ENCODE results near the gene TRIM33. TPM values are rescaled to one million over a fixed set of nuclear protein-coding genes. Genes with fewer than 3 reads are reported as not detected.

TRIM33 gene
- total and polyA plus RNA-seq, 2 experiments from 2014 or later = 50.3 to 51.1 TPM

DNA sequence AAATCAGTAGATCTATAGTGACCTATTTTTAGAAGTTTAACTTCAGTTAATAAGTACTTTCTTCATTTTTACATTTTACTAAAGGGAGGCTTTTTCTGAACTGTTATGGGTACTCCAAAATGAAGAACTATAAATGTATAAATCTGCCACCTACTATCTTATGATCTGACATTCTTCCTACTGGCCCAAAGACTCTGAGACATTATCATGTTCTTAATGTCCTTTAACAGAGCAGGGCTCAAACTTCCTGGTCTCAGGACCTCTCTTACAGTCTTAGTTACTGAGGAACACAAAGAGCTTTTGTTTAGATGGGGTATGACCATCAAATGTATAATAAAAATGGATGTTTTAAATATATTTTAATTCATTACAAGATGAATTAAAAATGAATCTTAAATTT lies 8.9 kb downstream of the TRIM33 start:
- H3K4me3 Mint-ChIP-seq = no peak overlapping the region
- no peak overlapping the region for H3K27ac Mint-ChIP-seq
- no peaks in the 10 kb centered on the region for H3K9me3 Mint-ChIP-seq
- Histone ChIP-seq H3K9me2 (ENCODE audit: insufficient read depth) (no peaks in the 10 kb centered on the region), H3K79me2 (replicated peaks; ENCODE audit: insufficient read depth) (peaks cover 99% of the 10 kb centered on the region), H2AFZ (no peak overlapping the region), H4K20me1 (replicated peaks; ENCODE audit: insufficient read depth) (peaks cover 54% of the 10 kb centered on the region), H3K4me3 (no peak overlapping the region), H3K4me1 (ENCODE audit: insufficient read depth) (0 out of 2 replicates have a peak, but pooled peaks cover 6% of the 10 kb centered on the region), H3K4me2 (no peak overlapping the region), H3K36me3 (ENCODE audit: insufficient read depth) (no peaks in the 10 kb centered on the region), H3K27ac (ENCODE audit: low read depth) (no peak overlapping the region), H3F3A (replicated peaks; ENCODE audit: low read depth) (no peaks in the 10 kb centered on the region), H3K27me3 (ENCODE audit: insufficient read depth) (no peaks in the 10 kb centered on the region)
- peaks cover 15% of the 10 kb centered on the region for H3K4me1 Mint-ChIP-seq
- peaks cover 3% of the 10 kb centered on the region for H3K27me3 Mint-ChIP-seq (ENCODE audit: insufficient read depth, low read depth, poor library complexity)
- H3K36me3 Mint-ChIP-seq (ENCODE audit: low read depth) = peaks cover 17% of the 10 kb centered on the region
- no peak for DNase-seq (ENCODE audit: low spot score)
- no peak for TF ChIP-seq EZH2 (IDR thresholded peaks at IDR 0.05; ENCODE audit: low read depth, unreplicated experiment)
- no peak for TF ChIP-seq NANOG (IDR thresholded peaks at IDR 0.05; ENCODE audit: borderline replicate concordance)
- no peak for TF ChIP-seq ZNF114 (CRISPR knock-in tag; IDR thresholded peaks at IDR 0.05)
- TF ChIP-seq, protein P1, sequence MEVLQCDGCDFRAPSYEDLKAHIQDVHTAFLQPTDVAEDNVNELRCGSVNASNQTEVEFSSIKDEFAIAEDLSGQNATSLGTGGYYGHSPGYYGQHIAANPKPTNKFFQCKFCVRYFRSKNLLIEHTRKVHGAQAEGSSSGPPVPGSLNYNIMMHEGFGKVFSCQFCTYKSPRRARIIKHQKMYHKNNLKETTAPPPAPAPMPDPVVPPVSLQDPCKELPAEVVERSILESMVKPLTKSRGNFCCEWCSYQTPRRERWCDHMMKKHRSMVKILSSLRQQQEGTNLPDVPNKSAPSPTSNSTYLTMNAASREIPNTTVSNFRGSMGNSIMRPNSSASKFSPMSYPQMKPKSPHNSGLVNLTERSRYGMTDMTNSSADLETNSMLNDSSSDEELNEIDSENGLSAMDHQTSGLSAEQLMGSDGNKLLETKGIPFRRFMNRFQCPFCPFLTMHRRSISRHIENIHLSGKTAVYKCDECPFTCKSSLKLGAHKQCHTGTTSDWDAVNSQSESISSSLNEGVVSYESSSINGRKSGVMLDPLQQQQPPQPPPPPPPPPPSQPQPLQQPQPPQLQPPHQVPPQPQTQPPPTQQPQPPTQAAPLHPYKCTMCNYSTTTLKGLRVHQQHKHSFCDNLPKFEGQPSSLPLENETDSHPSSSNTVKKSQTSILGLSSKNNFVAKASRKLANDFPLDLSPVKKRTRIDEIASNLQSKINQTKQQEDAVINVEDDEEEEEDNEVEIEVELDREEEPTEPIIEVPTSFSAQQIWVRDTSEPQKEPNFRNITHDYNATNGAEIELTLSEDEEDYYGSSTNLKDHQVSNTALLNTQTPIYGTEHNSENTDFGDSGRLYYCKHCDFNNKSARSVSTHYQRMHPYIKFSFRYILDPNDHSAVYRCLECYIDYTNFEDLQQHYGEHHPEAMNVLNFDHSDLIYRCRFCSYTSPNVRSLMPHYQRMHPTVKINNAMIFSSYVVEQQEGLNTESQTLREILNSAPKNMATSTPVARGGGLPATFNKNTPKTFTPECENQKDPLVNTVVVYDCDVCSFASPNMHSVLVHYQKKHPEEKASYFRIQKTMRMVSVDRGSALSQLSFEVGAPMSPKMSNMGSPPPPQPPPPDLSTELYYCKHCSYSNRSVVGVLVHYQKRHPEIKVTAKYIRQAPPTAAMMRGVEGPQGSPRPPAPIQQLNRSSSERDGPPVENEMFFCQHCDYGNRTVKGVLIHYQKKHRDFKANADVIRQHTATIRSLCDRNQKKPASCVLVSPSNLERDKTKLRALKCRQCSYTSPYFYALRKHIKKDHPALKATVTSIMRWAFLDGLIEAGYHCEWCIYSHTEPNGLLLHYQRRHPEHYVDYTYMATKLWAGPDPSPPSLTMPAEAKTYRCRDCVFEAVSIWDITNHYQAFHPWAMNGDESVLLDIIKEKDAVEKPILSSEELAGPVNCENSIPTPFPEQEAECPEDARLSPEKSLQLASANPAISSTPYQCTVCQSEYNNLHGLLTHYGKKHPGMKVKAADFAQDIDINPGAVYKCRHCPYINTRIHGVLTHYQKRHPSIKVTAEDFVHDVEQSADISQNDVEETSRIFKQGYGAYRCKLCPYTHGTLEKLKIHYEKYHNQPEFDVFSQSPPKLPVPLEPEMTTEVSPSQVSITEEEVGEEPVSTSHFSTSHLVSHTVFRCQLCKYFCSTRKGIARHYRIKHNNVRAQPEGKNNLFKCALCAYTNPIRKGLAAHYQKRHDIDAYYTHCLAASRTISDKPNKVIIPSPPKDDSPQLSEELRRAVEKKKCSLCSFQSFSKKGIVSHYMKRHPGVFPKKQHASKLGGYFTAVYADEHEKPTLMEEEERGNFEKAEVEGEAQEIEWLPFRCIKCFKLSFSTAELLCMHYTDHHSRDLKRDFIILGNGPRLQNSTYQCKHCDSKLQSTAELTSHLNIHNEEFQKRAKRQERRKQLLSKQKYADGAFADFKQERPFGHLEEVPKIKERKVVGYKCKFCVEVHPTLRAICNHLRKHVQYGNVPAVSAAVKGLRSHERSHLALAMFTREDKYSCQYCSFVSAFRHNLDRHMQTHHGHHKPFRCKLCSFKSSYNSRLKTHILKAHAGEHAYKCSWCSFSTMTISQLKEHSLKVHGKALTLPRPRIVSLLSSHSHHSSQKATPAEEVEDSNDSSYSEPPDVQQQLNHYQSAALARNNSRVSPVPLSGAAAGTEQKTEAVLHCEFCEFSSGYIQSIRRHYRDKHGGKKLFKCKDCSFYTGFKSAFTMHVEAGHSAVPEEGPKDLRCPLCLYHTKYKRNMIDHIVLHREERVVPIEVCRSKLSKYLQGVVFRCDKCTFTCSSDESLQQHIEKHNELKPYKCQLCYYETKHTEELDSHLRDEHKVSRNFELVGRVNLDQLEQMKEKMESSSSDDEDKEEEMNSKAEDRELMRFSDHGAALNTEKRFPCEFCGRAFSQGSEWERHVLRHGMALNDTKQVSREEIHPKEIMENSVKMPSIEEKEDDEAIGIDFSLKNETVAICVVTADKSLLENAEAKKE (CRISPR knock-in tag; IDR thresholded peaks at IDR 0.05) = no peak
- no peak for TF ChIP-seq POLR2AphosphoS5 (IDR thresholded peaks at IDR 0.05; ENCODE audit: low read depth)
- TF ChIP-seq, protein P2, sequence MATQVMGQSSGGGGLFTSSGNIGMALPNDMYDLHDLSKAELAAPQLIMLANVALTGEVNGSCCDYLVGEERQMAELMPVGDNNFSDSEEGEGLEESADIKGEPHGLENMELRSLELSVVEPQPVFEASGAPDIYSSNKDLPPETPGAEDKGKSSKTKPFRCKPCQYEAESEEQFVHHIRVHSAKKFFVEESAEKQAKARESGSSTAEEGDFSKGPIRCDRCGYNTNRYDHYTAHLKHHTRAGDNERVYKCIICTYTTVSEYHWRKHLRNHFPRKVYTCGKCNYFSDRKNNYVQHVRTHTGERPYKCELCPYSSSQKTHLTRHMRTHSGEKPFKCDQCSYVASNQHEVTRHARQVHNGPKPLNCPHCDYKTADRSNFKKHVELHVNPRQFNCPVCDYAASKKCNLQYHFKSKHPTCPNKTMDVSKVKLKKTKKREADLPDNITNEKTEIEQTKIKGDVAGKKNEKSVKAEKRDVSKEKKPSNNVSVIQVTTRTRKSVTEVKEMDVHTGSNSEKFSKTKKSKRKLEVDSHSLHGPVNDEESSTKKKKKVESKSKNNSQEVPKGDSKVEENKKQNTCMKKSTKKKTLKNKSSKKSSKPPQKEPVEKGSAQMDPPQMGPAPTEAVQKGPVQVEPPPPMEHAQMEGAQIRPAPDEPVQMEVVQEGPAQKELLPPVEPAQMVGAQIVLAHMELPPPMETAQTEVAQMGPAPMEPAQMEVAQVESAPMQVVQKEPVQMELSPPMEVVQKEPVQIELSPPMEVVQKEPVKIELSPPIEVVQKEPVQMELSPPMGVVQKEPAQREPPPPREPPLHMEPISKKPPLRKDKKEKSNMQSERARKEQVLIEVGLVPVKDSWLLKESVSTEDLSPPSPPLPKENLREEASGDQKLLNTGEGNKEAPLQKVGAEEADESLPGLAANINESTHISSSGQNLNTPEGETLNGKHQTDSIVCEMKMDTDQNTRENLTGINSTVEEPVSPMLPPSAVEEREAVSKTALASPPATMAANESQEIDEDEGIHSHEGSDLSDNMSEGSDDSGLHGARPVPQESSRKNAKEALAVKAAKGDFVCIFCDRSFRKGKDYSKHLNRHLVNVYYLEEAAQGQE (IDR thresholded peaks at IDR 0.05; ENCODE audit: unreplicated experiment) = no peak
- no peak for TF ChIP-seq STAT1 (IDR thresholded peaks at IDR 0.05; ENCODE audit: unreplicated experiment)
- no peak for TF ChIP-seq ZNF331 (CRISPR knock-in tag; IDR thresholded peaks at IDR 0.05; ENCODE audit: low read depth)
- TF ChIP-seq, protein P3, sequence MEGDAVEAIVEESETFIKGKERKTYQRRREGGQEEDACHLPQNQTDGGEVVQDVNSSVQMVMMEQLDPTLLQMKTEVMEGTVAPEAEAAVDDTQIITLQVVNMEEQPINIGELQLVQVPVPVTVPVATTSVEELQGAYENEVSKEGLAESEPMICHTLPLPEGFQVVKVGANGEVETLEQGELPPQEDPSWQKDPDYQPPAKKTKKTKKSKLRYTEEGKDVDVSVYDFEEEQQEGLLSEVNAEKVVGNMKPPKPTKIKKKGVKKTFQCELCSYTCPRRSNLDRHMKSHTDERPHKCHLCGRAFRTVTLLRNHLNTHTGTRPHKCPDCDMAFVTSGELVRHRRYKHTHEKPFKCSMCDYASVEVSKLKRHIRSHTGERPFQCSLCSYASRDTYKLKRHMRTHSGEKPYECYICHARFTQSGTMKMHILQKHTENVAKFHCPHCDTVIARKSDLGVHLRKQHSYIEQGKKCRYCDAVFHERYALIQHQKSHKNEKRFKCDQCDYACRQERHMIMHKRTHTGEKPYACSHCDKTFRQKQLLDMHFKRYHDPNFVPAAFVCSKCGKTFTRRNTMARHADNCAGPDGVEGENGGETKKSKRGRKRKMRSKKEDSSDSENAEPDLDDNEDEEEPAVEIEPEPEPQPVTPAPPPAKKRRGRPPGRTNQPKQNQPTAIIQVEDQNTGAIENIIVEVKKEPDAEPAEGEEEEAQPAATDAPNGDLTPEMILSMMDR (conservative IDR thresholded peaks at IDR 0.05; ENCODE audit: low read depth in 2 of 2) = no peak
- no peak for TF ChIP-seq JUNB (IDR thresholded peaks at IDR 0.05; ENCODE audit: unreplicated experiment)
- TF ChIP-seq, protein P4, sequence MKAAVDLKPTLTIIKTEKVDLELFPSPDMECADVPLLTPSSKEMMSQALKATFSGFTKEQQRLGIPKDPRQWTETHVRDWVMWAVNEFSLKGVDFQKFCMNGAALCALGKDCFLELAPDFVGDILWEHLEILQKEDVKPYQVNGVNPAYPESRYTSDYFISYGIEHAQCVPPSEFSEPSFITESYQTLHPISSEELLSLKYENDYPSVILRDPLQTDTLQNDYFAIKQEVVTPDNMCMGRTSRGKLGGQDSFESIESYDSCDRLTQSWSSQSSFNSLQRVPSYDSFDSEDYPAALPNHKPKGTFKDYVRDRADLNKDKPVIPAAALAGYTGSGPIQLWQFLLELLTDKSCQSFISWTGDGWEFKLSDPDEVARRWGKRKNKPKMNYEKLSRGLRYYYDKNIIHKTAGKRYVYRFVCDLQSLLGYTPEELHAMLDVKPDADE (IDR thresholded peaks at IDR 0.05) = no peak
- no peak for TF ChIP-seq CREB1 (CRISPR knock-in tag; IDR thresholded peaks at IDR 0.05; ENCODE audit: low read depth)
- no peak for TF ChIP-seq EZH2phosphoT487 (IDR thresholded peaks at IDR 0.05; ENCODE audit: unreplicated experiment)
- no peak for ATAC-seq

All from GM23338 (cell line).